Suprapubic skin (tissue), 4 donors: ENCODE measurements around the gene ZDHHC1.

Experiments used
- POLR2A ChIP-seq, 2 donors: fragments of 450-650 bp; IDR thresholded peaks; one replicate each; pipeline ENCODE4 v1.6.1; 2017; ENCODE audit warnings: antibody characterized with exemption in 2 of 2, mild to moderate bottlenecking in 2 of 2, moderate library complexity in 2 of 2
- POLR2AphosphoS5 ChIP-seq, 3 donors: sonication (generic); formaldehyde crosslinking; IDR thresholded peaks; one replicate each; pipeline ENCODE4 v1.6.1; 2017; ENCODE audit warnings: antibody characterized with exemption in 3 of 3

DNA sequence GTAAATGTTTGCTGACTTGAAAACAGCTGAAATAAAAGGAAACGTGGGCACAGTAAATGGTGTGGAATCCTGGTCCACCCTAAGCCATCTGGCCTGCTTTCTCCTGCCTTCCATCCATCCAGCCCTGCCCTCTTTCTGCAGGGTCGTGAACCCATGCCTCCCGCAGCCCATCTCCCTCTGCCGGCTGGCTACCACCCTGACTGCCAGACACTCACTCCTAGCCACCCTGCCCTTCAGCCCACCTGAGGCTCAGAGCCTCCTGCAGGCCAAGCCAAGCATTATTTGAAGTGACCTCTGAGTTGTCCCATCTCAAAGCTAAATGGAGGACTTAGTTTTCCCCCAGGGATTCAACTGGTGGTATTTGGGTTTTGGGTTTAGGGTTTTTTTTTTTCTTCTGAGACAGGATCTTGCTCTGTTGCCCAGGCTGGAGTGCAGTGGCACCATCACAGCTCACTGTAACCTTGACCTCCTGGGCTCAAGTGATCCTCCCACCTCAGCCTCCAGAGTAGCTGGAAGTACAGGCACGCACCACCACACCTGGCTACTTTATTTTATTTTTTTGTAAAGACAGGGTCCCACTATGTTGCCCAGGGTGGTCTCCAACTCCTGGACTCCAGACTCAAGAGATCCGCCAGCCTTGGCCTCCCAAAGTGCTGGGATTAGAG lies 8.4 kb downstream of the ZDHHC1 start:
- TF ChIP-seq POLR2A (IDR thresholded peaks at IDR 0.05) (no peak), POLR2AphosphoS5 (IDR thresholded peaks at IDR 0.05) (no peak)
